Peyer's patch (tissue), 4 donors: Measurements from ENCODE around the gene DCST1. TPM values are rescaled to one million over a fixed set of nuclear protein-coding genes. Genes with fewer than 3 reads are reported as not detected.

Experiments used
- DNase-seq, 3 donors: peaks; one replicate each; pipeline ENCODE4 v3.0.0-alpha.2; 2017 to 2019
- H3K27ac ChIP-seq, 4 donors: fragments of 200-600 bp; sonication (generic); one replicate each; pipeline ENCODE4 v1.5.1; 2016 to 2019
- H3K27me3 ChIP-seq, 2 donors: fragments of 200-600 bp; sonication (generic); one replicate each; pipeline ENCODE4 v1.5.1; 2019
- H3K36me3 ChIP-seq, 3 donors: fragments of 200-600 bp; sonication (generic); one replicate each; pipeline ENCODE4 v1.5.1; 2016 to 2019
- H3K4me1 ChIP-seq, 4 donors: fragments of 200-600 bp; sonication (generic); one replicate each; pipeline ENCODE4 v1.5.1; 2016 to 2019
- H3K4me3 ChIP-seq, 4 donors: fragments of 200-600 bp; sonication (generic); 1 replicate in 3 of 4; 2 replicates in 1 of 4; pipeline ENCODE4 v1.5.1; 2016 to 2019; ENCODE audit warnings: mild to moderate bottlenecking in 1 of 4
- H3K9me3 ChIP-seq, 4 donors: fragments of 200-600 bp; sonication (generic); one replicate each; pipeline ENCODE4 v1.5.1; 2016 to 2019; ENCODE audit warnings: mild to moderate bottlenecking in 1 of 4
- CTCF ChIP-seq, 6 experiments: fragments of 450-650 bp in 4 of 6; fragments of 200-600 bp in 2 of 6; sonication (generic) in 1 of 6; IDR thresholded peaks; one replicate each; pipeline ENCODE4 v1.5.1; 2017 to 2019; ENCODE audit warnings: antibody characterized with exemption in 6 of 6, mild to moderate bottlenecking in 3 of 6, moderate library complexity in 1 of 6
- POLR2A ChIP-seq, 2 donors: fragments of 450-650 bp; IDR thresholded peaks; one replicate each; pipeline ENCODE4 v1.5.1; 2017; ENCODE audit warnings: antibody characterized with exemption in 2 of 2, mild to moderate bottlenecking in 2 of 2, moderate library complexity in 2 of 2
- total RNA-seq, 4 donors: library from RNA; depleted of rRNA; stranded (reverse); fragments of >200 nt; gene quantifications; one replicate each; pipeline ENCODE4 v1.1.0, GENCODE V29; 2016

The DCST1 gene
- total RNA-seq, 4 donors from 2014 or later: 0.88 to 2.7 TPM; not detected in 2

DNA sequence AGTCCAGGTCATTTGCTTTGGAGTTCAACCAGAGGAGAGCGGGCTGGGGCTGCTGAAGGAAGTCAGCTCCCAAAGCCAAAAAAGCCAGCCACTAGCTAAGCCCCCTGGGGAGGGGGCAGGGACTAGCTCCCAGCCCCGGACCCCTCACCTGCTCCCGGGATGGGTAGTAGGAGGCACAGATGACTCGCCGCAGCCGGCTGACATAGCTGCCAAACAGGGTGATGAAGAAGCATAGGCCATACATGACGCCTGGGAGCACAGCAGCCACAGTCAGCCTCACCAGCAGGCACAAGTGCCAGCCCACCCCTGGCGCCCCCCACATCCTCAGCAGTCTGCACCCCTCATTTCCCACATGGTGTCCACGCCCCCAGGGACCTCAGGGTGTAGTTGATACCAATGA, 7.5 kb upstream of the DCST1 start:
- no peaks in the 10 kb centered on the region for H3K36me3 ChIP-seq
- no peaks in the 10 kb centered on the region for H3K9me3 ChIP-seq

DNA sequence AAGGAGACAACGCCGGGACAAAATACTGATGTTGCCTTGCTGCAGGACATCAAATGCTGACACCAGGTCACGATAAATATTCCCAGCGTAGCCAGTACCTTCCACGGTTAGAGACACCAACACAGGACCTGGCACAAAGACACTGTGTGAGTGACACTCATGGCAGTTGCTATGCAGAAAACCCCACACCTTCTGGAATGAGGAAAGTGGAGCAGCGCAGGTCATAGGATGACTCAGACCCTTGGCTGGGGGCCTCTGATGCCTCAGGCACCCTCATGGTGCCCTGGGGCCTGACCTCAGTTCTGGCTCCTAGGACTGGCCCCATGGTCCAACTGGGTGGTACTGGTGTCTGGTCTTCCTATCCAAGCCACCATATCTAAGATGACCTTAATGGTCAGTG, 7.0 kb upstream of the DCST1 start:
- Histone ChIP-seq H3K9me3 (no peaks in the 10 kb centered on the region), H3K4me1 (peaks cover 0 to 5% (median 0%) of the 10 kb centered on the region in 4 donors), H3K4me3 (no peak overlapping the region), H3K36me3 (no peaks in the 10 kb centered on the region), H3K27ac (no peak overlapping the region), H3K27me3 (no peaks in the 10 kb centered on the region)
- no peak for DNase-seq
- no peak for TF ChIP-seq CTCF (IDR thresholded peaks at IDR 0.05)
- TF ChIP-seq POLR2A (IDR thresholded peaks at IDR 0.05): no peak

More for the DNA sequence above, 7.5 kb upstream of the DCST1 start:
- H3K27ac ChIP-seq: no peak overlapping the region
- no peaks in the 10 kb centered on the region for H3K27me3 ChIP-seq
- peaks cover 0 to 5% (median 0%) of the 10 kb centered on the region in 4 donors for H3K4me1 ChIP-seq
- TF ChIP-seq POLR2A (IDR thresholded peaks at IDR 0.05) (no peak), CTCF (IDR thresholded peaks at IDR 0.05) (no peak)
- no peak for DNase-seq
- H3K4me3 ChIP-seq: no peak overlapping the region

DNA sequence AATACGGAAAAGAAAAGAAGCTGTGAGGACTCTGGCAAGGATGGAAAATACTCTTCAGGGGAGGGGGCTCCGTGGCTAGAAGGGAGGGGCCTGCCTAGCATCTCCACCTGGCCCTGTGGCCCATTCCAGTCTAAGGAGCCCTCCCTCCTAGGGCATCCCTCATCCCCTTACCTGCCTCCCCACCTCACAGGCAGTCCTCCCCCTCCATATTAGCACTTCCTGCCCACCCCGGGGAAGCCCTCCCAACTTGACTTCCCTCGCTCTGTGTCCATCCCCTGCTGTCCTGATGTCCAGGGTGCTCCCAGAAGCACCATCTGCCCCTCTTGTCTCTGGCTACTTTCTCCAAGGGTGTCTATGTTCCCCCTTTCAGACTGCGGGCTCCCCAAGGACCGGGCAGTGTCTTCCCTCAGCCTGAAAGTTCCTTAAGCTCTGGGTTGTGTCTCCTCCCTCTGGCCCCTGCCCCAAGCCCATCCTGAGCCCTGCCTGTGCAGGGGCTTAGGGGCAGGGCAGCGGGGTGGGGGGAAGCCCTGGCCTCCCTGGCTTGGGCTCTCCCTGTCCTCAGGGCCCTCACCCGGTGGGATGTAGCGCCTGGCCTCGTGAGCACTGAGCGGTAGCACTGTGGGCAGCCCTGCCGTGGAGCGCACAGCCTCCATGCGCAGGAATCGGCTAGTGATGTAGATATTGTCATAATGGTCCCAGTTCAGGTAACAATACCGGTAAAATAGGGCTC, 3.9 kb upstream of the DCST1 start:
- Histone ChIP-seq H3K27ac (no peak overlapping the region), H3K4me1 (no peaks in the 10 kb centered on the region), H3K27me3 (no peaks in the 10 kb centered on the region), H3K4me3 (no peak overlapping the region), H3K36me3 (no peaks in the 10 kb centered on the region), H3K9me3 (no peaks in the 10 kb centered on the region)
- TF ChIP-seq POLR2A (IDR thresholded peaks at IDR 0.05): no peak
- no peak for DNase-seq

- Histone ChIP-seq H3K36me3 (no peaks in the 10 kb centered on the region), H3K9me3 (no peaks in the 10 kb centered on the region), H3K4me3 (no peak overlapping the region), H3K27ac (no peak overlapping the region), H3K27me3 (no peaks in the 10 kb centered on the region), H3K4me1 (no peaks in the 10 kb centered on the region)
- TF ChIP-seq CTCF (IDR thresholded peaks at IDR 0.05): no peak
- TF ChIP-seq POLR2A (IDR thresholded peaks at IDR 0.05): no peak
- no peak for DNase-seq
Observed at GRCh38 chr1:155030243-155030795, 3.3 kb upstream of the DCST1 start.

DNA sequence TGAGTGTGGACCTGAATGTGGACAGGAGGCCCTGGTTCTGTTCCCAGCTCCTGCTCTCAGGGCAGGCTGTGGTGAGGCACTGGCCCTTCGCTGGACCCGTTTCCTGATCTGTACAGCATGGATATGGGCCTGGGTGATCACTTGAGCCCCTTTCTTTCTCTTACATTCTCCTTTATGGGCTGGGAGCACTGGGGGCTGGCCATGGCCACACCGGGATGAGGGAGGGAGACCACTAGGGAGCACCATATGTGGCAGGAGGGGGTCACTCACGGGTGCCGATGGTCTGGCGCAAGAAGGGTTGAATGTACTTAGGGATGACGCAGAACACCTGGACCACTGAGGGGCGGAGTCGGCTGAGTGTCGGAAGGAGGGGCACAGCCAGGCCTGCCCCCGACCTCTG, 2.7 kb upstream of the DCST1 start:
- no peak for DNase-seq
- Histone ChIP-seq H3K27ac (no peak overlapping the region), H3K27me3 (no peaks in the 10 kb centered on the region), H3K4me3 (no peak overlapping the region), H3K9me3 (no peaks in the 10 kb centered on the region), H3K36me3 (no peaks in the 10 kb centered on the region), H3K4me1 (no peaks in the 10 kb centered on the region)
- TF ChIP-seq POLR2A (IDR thresholded peaks at IDR 0.05): no peak
- TF ChIP-seq CTCF (IDR thresholded peaks at IDR 0.05): no peak

GRCh38 chr1:155032886-155033285, 738 bp upstream of the DCST1 start:
- Histone ChIP-seq H3K4me3 (no peak overlapping the region), H3K27me3 (no peaks in the 10 kb centered on the region), H3K4me1 (peaks cover 0 to 3% (median 1%) of the 10 kb centered on the region in 4 donors), H3K36me3 (no peaks in the 10 kb centered on the region), H3K27ac (no peak overlapping the region), H3K9me3 (no peaks in the 10 kb centered on the region)
- DNase-seq: no peak
- TF ChIP-seq POLR2A (IDR thresholded peaks at IDR 0.05) (no peak), CTCF (IDR thresholded peaks at IDR 0.05) (no peak)
